K562 (cell line): ENCODE data around the gene PINK1. TPM values are rescaled to one million over a fixed set of nuclear protein-coding genes. Genes with fewer than 3 reads are reported as not detected.

Source experiments
- ATAC-seq: fragments of 200-7000 bp; cut with Tn5 transposase; 3 replicates; pipeline ENCODE4 v1.9.1; 2020; ENCODE audit warnings: moderate library complexity
- BruUV-seq: library from RNA; stranded (reverse); fragments of 400-500 nt; replicated peaks from 2 replicates; lab custom pipeline; 2021; lab: Mats Ljungman, UMichigan
- CTCF ChIA-PET: fragments of 300-600 bp; formaldehyde crosslinking; extraction: SDS; loops from one replicate; lab custom pipeline; 2021; ENCODE audit warnings: low intra/inter-chr PET ratio; lab: Yijun Ruan, JAX
- POLR2A ChIA-PET: fragments of 300-600, 350-650 bp; sonication (Branson Sonifier 250); formaldehyde crosslinking; extraction: SDS; loops from one replicate; lab custom pipeline; 2021; ENCODE audit warnings: antibody characterized with exemption, inconsistent platforms; lab: Yijun Ruan, JAX
- DNase-seq, 4 experiments: peaks; one replicate each; pipeline versions ENCODE4 v3.0.0 to v3.0.0-alpha.2; 2011 to 2018; ENCODE audit warnings: low spot score in 3 of 4, mixed read lengths in 3 of 4; ENCODE audit errors: extremely low read depth in 1 of 4
- FAIRE-seq: peaks from 2 replicates; lab custom pipeline; 2011; peaks lifted over from hg19 to GRCh38; lab: Jason Lieb, UNC
- H2AFZ ChIP-seq: 2 replicates; pipeline ENCODE4 v1.6.0; 2011; ENCODE audit warnings: low read depth, low read length, control low read depth, inconsistent platforms
- H3K27ac ChIP-seq: fragments of 200-600 bp; 3 replicates; pipeline ENCODE4 v1.8.0; 2011; ENCODE audit warnings: low read depth, mild to moderate bottlenecking, control low read depth, inconsistent platforms, low read length, moderate library complexity, mixed read lengths; ENCODE audit errors: extremely low read depth
- H3K27me3 ChIP-seq, 2 experiments: fragments of 300-600 bp in 1 of 2; 2 replicates in 1 of 2; 3 replicates in 1 of 2; pipeline versions ENCODE4 v1.6.0 to v1.8.0; 2011; ENCODE audit warnings: inconsistent platforms in 2 of 2, low read length in 2 of 2, mild to moderate bottlenecking in 1 of 2, mixed read lengths in 1 of 2, moderate library complexity in 1 of 2; ENCODE audit not compliant: control insufficient read depth in 2 of 2, insufficient read depth in 2 of 2
- H3K36me3 ChIP-seq: fragments of 300-600 bp; 3 replicates; pipeline ENCODE4 v1.8.0; 2011; ENCODE audit warnings: mild to moderate bottlenecking, low read length, inconsistent platforms; ENCODE audit not compliant: control insufficient read depth, insufficient read depth
- H3K4me1 ChIP-seq, 2 experiments: fragments of 200-600 bp in 1 of 2; replicated peaks in 1 of 2; 2 replicates in 1 of 2; 3 replicates in 1 of 2; pipeline versions ENCODE4 v1.5.1 to v1.8.0; 2011; ENCODE audit warnings: inconsistent platforms in 2 of 2, low read length in 2 of 2, mild to moderate bottlenecking in 1 of 2, mixed read lengths in 1 of 2, moderate library complexity in 1 of 2; ENCODE audit not compliant: control insufficient read depth in 2 of 2, insufficient read depth in 2 of 2
- H3K4me2 ChIP-seq: 2 replicates; pipeline ENCODE4 v1.6.1; 2011; ENCODE audit warnings: low read length, control low read depth, inconsistent platforms, mixed read lengths; ENCODE audit not compliant: insufficient read depth
- H3K4me3 ChIP-seq: fragments of 200-600 bp; sonication (generic), shearing (Covaris generic); 2 replicates; pipeline ENCODE4 v1.5.1; 2016; ENCODE audit warnings: control low read depth, inconsistent platforms
- H3K79me2 ChIP-seq: fragments of 200-600 bp; 3 replicates; pipeline ENCODE4 v1.8.0; 2011; ENCODE audit warnings: low read length, inconsistent platforms; ENCODE audit not compliant: control insufficient read depth, insufficient read depth
- H3K9ac ChIP-seq, 2 experiments: 2 replicates each; pipeline versions ENCODE4 v1.6.0 to v1.6.1; 2011; ENCODE audit warnings: low read depth in 2 of 2, low read length in 2 of 2, control low read depth in 1 of 2, inconsistent platforms in 1 of 2, mild to moderate bottlenecking in 1 of 2, mixed read lengths in 1 of 2; ENCODE audit not compliant: insufficient read depth in 1 of 2
- H3K9me1 ChIP-seq: one replicate; pipeline ENCODE4 v1.6.0; 2011; ENCODE audit warnings: inconsistent platforms, mild to moderate bottlenecking, low read length, moderate library complexity; ENCODE audit not compliant: control insufficient read depth, insufficient read depth
- H3K9me3 ChIP-seq: replicated peaks from 2 replicates; pipeline ENCODE4 v1.5.1; 2011; ENCODE audit warnings: low read depth, low read length, inconsistent platforms; ENCODE audit not compliant: control insufficient read depth, insufficient read depth
- H4K20me1 ChIP-seq: replicated peaks from 2 replicates; pipeline ENCODE4 v1.6.1; 2011; ENCODE audit warnings: low read length, inconsistent platforms, mixed read lengths; ENCODE audit not compliant: control insufficient read depth, insufficient read depth
- FOSL1 ChIP-seq: fragments of 200-800 bp; sonication (Bioruptor generic); conservative IDR thresholded peaks from 2 replicates; pipeline ENCODE4 v1.6.1; 2016; ENCODE audit warnings: missing genetic modification characterization, missing compliant biosample characterization
- GABPA ChIP-seq: fragments of 200-800 bp; sonication (Bioruptor generic); conservative IDR thresholded peaks from 2 replicates; pipeline ENCODE4 v1.6.1; 2016; ENCODE audit warnings: low read depth, missing genetic modification characterization, missing compliant biosample characterization
- KAT7 ChIP-seq: sonication (generic); formaldehyde crosslinking; IDR thresholded peaks from 2 replicates; pipeline ENCODE4 v1.8.0; 2022; ENCODE audit warnings: missing genetic modification reagents, mild to moderate bottlenecking, borderline replicate concordance
- MYC ChIP-seq, 2 experiments: fragments of 250-450 bp in 1 of 2; sonication (Bioruptor Pico) in 1 of 2; IDR thresholded peaks; 2 replicates each; pipeline versions ENCODE4 v1.5.1 to v1.6.1; 2012 to 2021; ENCODE audit warnings: low read depth in 2 of 2, borderline replicate concordance in 1 of 2, improper control_type of control experiment in 1 of 2, low read length in 1 of 2, mild to moderate bottlenecking in 1 of 2, moderate library complexity in 1 of 2
- RAD51 ChIP-seq: fragments of 450-650 bp; IDR thresholded peaks from 2 replicates; pipeline ENCODE4 v1.7.1; 2016; ENCODE audit warnings: low read depth, mild to moderate bottlenecking, borderline replicate concordance
- SMARCE1 ChIP-seq: fragments of 450-650 bp; IDR thresholded peaks from 2 replicates; pipeline ENCODE4 v1.7.1; 2016; ENCODE audit warnings: mild to moderate bottlenecking
- SRSF3 ChIP-seq: fragments of 200-400 bp; formaldehyde crosslinking; IDR thresholded peaks from 2 replicates; pipeline ENCODE4 v1.6.1; 2016; ENCODE audit warnings: mild to moderate bottlenecking, low read length, moderate library complexity; ENCODE audit not compliant: insufficient read depth
- TSC22D4 ChIP-seq: fragments of 450-650 bp; IDR thresholded peaks from 2 replicates; pipeline ENCODE4 v1.6.1; 2016; ENCODE audit warnings: missing genetic modification characterization, missing biosample characterization, control low read depth
- ZBTB1 ChIP-seq: sonication (generic); formaldehyde crosslinking; IDR thresholded peaks from 2 replicates; pipeline ENCODE4 v1.8.1; 2023; ENCODE audit warnings: missing genetic modification reagents, low read depth, mild to moderate bottlenecking, borderline replicate concordance
- ZBTB7A ChIP-seq: IDR thresholded peaks from 2 replicates; pipeline ENCODE4 v1.6.1; 2011; ENCODE audit warnings: low read depth, mild to moderate bottlenecking, low read length, moderate library complexity, borderline replicate concordance; ENCODE audit not compliant: control insufficient read depth
- ZNF175 ChIP-seq: fragments of 200-800 bp; sonication (Bioruptor generic); IDR thresholded peaks from 2 replicates; pipeline ENCODE4 v1.6.1; 2016; ENCODE audit warnings: low read depth, mild to moderate bottlenecking, missing genetic modification characterization, missing compliant biosample characterization
- ZNF561 ChIP-seq: fragments of 450-650 bp; formaldehyde crosslinking; conservative IDR thresholded peaks from 2 replicates; pipeline ENCODE4 v1.4.0; 2020; ENCODE audit warnings: mild to moderate bottlenecking, moderate library complexity
- WGBS: fragments of 100-300 bp; shearing (Covaris generic); methylation state at CpG from one replicate; pipeline ENCODE4 v1.1.6; 2016; ENCODE audit warnings: low coverage, mixed read lengths; ENCODE audit not compliant: insufficient coverage; ENCODE audit errors: missing lambda C conversion rate; 5-methylcytosine and 5-hydroxymethylcytosine counted together
- in situ Hi-C: fragments of 300-500 bp; cut with MboI; formaldehyde crosslinking; loops from 4 replicates; pipeline ENCODE4 v1.15.0; 2018; ENCODE audit warnings: inconsistent platforms, mixed read lengths
- intact Hi-C: fragments of 100-400 bp; cut with micrococcal nuclease; formaldehyde crosslinking; loops from 2 replicates; pipeline ENCODE4 v1.14.2; 2022
- polyA plus RNA-seq, 8 experiments: library from polyadenylated mRNA; depleted of rRNA in 4 of 8; stranded (reverse) in 5 of 8; unstranded in 3 of 8; fragments of >200 nt; fragmentation: Nextera tagmentation in 2 of 8; fragmentation: Illumina TruSeq in 1 of 8; extraction: Ambion mirVana in 2 of 8; extraction: Trizol in 1 of 8; gene quantifications; 2 replicates each; pipeline versions ENCODE4 v1.2.1 to v1.2.3, GENCODE V29; 2011 to 2014; ENCODE audit warnings: inconsistent platforms in 1 of 8, missing spikeins in 1 of 8
- total RNA-seq, 7 experiments: library from RNA; depleted of rRNA in 6 of 7; stranded (reverse); fragments of >200 nt in 6 of 7; fragmentation: Illumina TruSeq in 2 of 7; extraction: Trizol in 2 of 7; gene quantifications; 2 replicates each; pipeline versions ENCODE4 v1.2.1 to v1.2.3, GENCODE V29; 2011 to 2021; ENCODE audit warnings: low replicate concordance in 1 of 7
- TF ChIP-seq, protein P1 (sequence below): sonication (generic); formaldehyde crosslinking; IDR thresholded peaks from 2 replicates; pipeline ENCODE4 v1.5.0; 2020; ENCODE audit warnings: missing genetic modification reagents
- TF ChIP-seq, protein P2 (sequence below): fragments of 250-450 bp; sonication (Bioruptor Pico); IDR thresholded peaks from 2 replicates; pipeline ENCODE4 v1.8.0; 2022; ENCODE audit warnings: inconsistent platforms, mild to moderate bottlenecking, moderate library complexity, borderline replicate concordance
- TF ChIP-seq, protein P3 (sequence below): fragments of 250-450 bp; sonication (Bioruptor Pico); IDR thresholded peaks from 2 replicates; pipeline ENCODE4 v1.4.0; 2020; ENCODE audit warnings: borderline replicate concordance
- TF ChIP-seq, protein P4 (sequence below): sonication (generic); formaldehyde crosslinking; IDR thresholded peaks from 2 replicates; pipeline ENCODE4 v1.8.0; 2022; ENCODE audit warnings: mild to moderate bottlenecking, missing genetic modification reagents

The PINK1 gene
- total and polyA plus RNA-seq, 9 of the 15 experiments (the other 6 are each of a cell fraction or from before 2014, with no cell fraction given) = 1.5 to 11.3 (median 6.8) TPM

DNA sequence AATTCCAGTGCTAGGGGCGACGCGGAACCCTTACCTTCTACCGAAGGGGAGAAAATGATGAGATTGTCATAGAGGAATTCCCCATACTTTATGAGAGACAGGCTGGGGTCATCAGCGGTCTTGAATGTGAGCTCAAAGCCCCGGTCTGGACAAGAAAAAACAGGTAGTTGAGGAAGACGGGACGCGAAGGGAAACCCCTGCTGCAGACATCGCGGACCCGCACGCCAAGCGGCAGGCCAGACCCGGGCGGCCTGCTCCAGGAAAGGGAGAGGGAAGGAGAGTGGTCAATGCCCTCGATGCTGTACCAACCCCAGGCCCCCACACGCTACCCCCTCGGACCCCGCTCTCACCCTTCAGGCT, 27.6 kb downstream of the PINK1 start:
- ChIA-PET POLR2A (interaction anchor here (0.9 to 2.5 kb wide), 5 partner anchors 11 to 126 kb away, joined by 4 to 29 read pairs (median 5); partner anchors contain the start of gene HP1BP3), CTCF (no interaction called here)
- peak overlapping the region; percentile 82 to 93 for H3K9ac ChIP-seq
- intact Hi-C loops = no loop called here
- BruUV-seq = TSS peak; percentile 60
- DNase-seq = peak in 1 of 4 experiments; percentile 25
- no peaks in the 10 kb centered on the region for H3K9me3 ChIP-seq
- H3K36me3 ChIP-seq = peaks cover 44% of the 10 kb centered on the region
- H4K20me1 ChIP-seq = peaks cover 5% of the 10 kb centered on the region
- ATAC-seq = no peak
- H3K9me1 ChIP-seq = no peaks in the 10 kb centered on the region
- H3K27ac ChIP-seq = peak overlapping the region; percentile 53
- H2AFZ ChIP-seq = peak overlapping the region; percentile 89
- no peak for FAIRE-seq
- H3K4me3 ChIP-seq = peak overlapping the region; percentile 84
- WGBS = 2% methylated on average over 18 of the region's 20 CpGs
- no peaks in the 10 kb centered on the region for H3K27me3 ChIP-seq
- H3K4me1 ChIP-seq = peaks cover 15 to 26% of the 10 kb centered on the region in 2 experiments; a peak in 3 of 5 replicates
- peak overlapping the region; percentile 96 for H3K4me2 ChIP-seq
- H3K79me2 ChIP-seq = peaks cover 53% of the 10 kb centered on the region
- in situ Hi-C loops = no loop called here
- TF ChIP-seq FOSL1 (no peak), ZNF175 (CRISPR knock-in tag) (no peak), GABPA (tag) (no peak), RAD51 (no peak), ZBTB1 (CRISPR knock-in tag) (0 out of 2 replicates have a peak, but pooled peaks have one; percentile 13), MYC (IDR thresholded peaks at IDR 0.05; ENCODE audit: low read depth, low read length) (no peak), MYC (CRISPR knock-in tag; IDR thresholded peaks at IDR 0.05; ENCODE audit: borderline replicate concordance, low read depth) (peak; percentile 52; the same call in 1 of the 2 replicates), KAT7 (CRISPR knock-in tag) (0 out of 2 replicates have a peak, but pooled peaks have one; percentile 9), TSC22D4 (tag) (no peak), ZNF561 (CRISPR knock-in tag) (no peak), SMARCE1 (0 out of 2 replicates have a peak, but pooled peaks have one; percentile 17), ZBTB7A (0 out of 2 replicates have a peak, but pooled peaks have one; percentile 12), SRSF3 (0 out of 2 replicates have a peak, but pooled peaks have one; percentile 70)
- TF ChIP-seq, protein P1, sequence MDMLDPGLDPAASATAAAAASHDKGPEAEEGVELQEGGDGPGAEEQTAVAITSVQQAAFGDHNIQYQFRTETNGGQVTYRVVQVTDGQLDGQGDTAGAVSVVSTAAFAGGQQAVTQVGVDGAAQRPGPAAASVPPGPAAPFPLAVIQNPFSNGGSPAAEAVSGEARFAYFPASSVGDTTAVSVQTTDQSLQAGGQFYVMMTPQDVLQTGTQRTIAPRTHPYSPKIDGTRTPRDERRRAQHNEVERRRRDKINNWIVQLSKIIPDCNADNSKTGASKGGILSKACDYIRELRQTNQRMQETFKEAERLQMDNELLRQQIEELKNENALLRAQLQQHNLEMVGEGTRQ (CRISPR knock-in tag) = no peak
- TF ChIP-seq, protein P2, sequence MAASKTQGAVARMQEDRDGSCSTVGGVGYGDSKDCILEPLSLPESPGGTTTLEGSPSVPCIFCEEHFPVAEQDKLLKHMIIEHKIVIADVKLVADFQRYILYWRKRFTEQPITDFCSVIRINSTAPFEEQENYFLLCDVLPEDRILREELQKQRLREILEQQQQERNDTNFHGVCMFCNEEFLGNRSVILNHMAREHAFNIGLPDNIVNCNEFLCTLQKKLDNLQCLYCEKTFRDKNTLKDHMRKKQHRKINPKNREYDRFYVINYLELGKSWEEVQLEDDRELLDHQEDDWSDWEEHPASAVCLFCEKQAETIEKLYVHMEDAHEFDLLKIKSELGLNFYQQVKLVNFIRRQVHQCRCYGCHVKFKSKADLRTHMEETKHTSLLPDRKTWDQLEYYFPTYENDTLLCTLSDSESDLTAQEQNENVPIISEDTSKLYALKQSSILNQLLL (CRISPR knock-in tag) = no peak
- TF ChIP-seq, protein P3, sequence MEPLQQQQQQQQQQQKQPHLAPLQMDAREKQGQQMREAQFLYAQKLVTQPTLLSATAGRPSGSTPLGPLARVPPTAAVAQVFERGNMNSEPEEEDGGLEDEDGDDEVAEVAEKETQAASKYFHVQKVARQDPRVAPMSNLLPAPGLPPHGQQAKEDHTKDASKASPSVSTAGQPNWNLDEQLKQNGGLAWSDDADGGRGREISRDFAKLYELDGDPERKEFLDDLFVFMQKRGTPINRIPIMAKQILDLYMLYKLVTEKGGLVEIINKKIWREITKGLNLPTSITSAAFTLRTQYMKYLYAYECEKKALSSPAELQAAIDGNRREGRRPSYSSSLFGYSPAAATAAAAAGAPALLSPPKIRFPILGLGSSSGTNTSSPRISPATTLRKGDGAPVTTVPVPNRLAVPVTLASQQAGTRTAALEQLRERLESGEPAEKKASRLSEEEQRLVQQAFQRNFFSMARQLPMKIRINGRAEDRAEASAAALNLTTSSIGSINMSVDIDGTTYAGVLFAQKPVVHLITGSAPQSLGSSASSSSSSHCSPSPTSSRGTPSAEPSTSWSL = 0 out of 2 replicates have a peak, but pooled peaks have one; percentile 28
- TF ChIP-seq, protein P4, sequence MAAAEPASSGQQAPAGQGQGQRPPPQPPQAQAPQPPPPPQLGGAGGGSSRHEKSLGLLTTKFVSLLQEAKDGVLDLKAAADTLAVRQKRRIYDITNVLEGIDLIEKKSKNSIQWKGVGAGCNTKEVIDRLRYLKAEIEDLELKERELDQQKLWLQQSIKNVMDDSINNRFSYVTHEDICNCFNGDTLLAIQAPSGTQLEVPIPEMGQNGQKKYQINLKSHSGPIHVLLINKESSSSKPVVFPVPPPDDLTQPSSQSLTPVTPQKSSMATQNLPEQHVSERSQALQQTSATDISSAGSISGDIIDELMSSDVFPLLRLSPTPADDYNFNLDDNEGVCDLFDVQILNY = no peak
